Spleen (tissue), 11 donors: Measurements from ENCODE around the gene P2RX1. TPM values are rescaled to one million over a fixed set of nuclear protein-coding genes. Genes with fewer than 3 reads are reported as not detected.

Source experiments
- DNase-seq: peaks from one replicate; pipeline ENCODE4 v3.0.0-alpha.2; 2020
- H3K27ac ChIP-seq, 8 donors: fragments of 200-600 bp; sonication (generic) in 7 of 8; 1 replicate in 4 of 8; 2 replicates in 4 of 8; pipeline versions ENCODE4 v1.5.0 to v1.8.0; 2016 to 2021; ENCODE audit warnings: inconsistent platforms in 4 of 8, mild to moderate bottlenecking in 4 of 8, moderate library complexity in 1 of 8
- H3K27me3 ChIP-seq, 7 donors: fragments of 200-600 bp; sonication (generic) in 6 of 7; replicated peaks in 1 of 7; 1 replicate in 4 of 7; 2 replicates in 3 of 7; pipeline versions ENCODE4 v1.5.0 to v1.8.0; 2016 to 2021; ENCODE audit warnings: inconsistent platforms in 3 of 7, mild to moderate bottlenecking in 1 of 7
- H3K36me3 ChIP-seq, 6 donors: fragments of 200-600 bp; sonication (generic) in 5 of 6; 1 replicate in 4 of 6; 2 replicates in 2 of 6; pipeline versions ENCODE4 v1.5.0 to v1.8.0; 2016 to 2021; ENCODE audit warnings: inconsistent platforms in 2 of 6
- H3K4me1 ChIP-seq, 6 donors: fragments of 200-600 bp; sonication (generic) in 5 of 6; 1 replicate in 3 of 6; 2 replicates in 3 of 6; pipeline versions ENCODE4 v1.5.0 to v1.8.0; 2016 to 2021; ENCODE audit warnings: inconsistent platforms in 3 of 6
- H3K4me3 ChIP-seq, 8 donors: fragments of 200-600 bp; sonication (generic) in 7 of 8; 1 replicate in 4 of 8; 2 replicates in 4 of 8; pipeline versions ENCODE4 v1.5.0 to v1.8.0; 2016 to 2021; ENCODE audit warnings: inconsistent platforms in 4 of 8, mild to moderate bottlenecking in 4 of 8, moderate library complexity in 2 of 8
- H3K9me3 ChIP-seq, 8 donors: fragments of 200-600 bp; sonication (generic) in 7 of 8; 1 replicate in 4 of 8; 2 replicates in 4 of 8; pipeline versions ENCODE4 v1.5.0 to v1.8.0; 2016 to 2021; ENCODE audit warnings: inconsistent platforms in 4 of 8
- POLR2A ChIP-seq, 3 donors: fragments of 450-650 bp; IDR thresholded peaks; one replicate each; pipeline ENCODE4 v1.5.1; 2017; ENCODE audit warnings: antibody characterized with exemption in 3 of 3, mild to moderate bottlenecking in 1 of 3
- POLR2AphosphoS5 ChIP-seq, 3 donors: sonication (generic); formaldehyde crosslinking; IDR thresholded peaks; one replicate each; pipeline ENCODE4 v1.5.1; 2017; ENCODE audit warnings: antibody characterized with exemption in 3 of 3
- WGBS, 5 donors: extraction: QIAGEN DNeasy Blood & Tissue Kit in 3 of 5; methylation state at CpG; one replicate each; pipeline versions ENCODE4 v1.1.5 to v1.1.7; 2013 to 2018; 5-methylcytosine and 5-hydroxymethylcytosine counted together
- intact Hi-C: fragments of 100-400 bp; cut with DNase I; formaldehyde crosslinking; loops from one replicate; pipeline ENCODE4 v1.15.0; 2023; ENCODE audit warnings: low total_unique reads
- polyA plus RNA-seq, 3 donors: library from polyadenylated mRNA; stranded (reverse); fragments of 200-250 nt; gene quantifications; one replicate each; pipeline ENCODE4 v1.2.1, GENCODE V29; 2013
- total RNA-seq, 7 donors: library from RNA; depleted of rRNA in 3 of 7; stranded (reverse); fragments of >200 nt in 3 of 7; fragmentation: NEBNext Ultra II Directional in 4 of 7; extraction: Animal tissue kit (Norgen Biotek cat#: 25700) in 4 of 7; gene quantifications; one replicate each; pipeline versions ENCODE4 v1.1.0 to v1.2.1, GENCODE V29; 2016 to 2021
- TF ChIP-seq, protein P1 (sequence below), 11 experiments: fragments of 200-600 bp in 7 of 11; fragments of 450-650 bp in 4 of 11; sonication (generic) in 4 of 11; IDR thresholded peaks in 8 of 11; conservative IDR thresholded peaks in 3 of 11; 1 replicate in 7 of 11; 2 replicates in 4 of 11; pipeline versions ENCODE4 v1.4.0 to v1.8.0; 2016 to 2021; ENCODE audit warnings: antibody characterized with exemption in 11 of 11, inconsistent platforms in 4 of 11, mild to moderate bottlenecking in 1 of 11
- donor health status: healthy with polysubstance abuse.
- donor health status: DM: no; HTN: no; CAD: no; lungs with moderate emphysema.
- donor health status: DM: no; HTN: no; CAD: no.
- donor health status: Bipolar disorder and iron deficiency.
- donor health status: healthy.
- donor health status: DM: no; HTN: no; CAD: no.
- donor health status: DM: yes; HTN: yes; CAD: no.

Gene P2RX1
- total and polyA plus RNA-seq, 10 donors = 9.2 to 46.3 (median 21.7) TPM

DNA sequence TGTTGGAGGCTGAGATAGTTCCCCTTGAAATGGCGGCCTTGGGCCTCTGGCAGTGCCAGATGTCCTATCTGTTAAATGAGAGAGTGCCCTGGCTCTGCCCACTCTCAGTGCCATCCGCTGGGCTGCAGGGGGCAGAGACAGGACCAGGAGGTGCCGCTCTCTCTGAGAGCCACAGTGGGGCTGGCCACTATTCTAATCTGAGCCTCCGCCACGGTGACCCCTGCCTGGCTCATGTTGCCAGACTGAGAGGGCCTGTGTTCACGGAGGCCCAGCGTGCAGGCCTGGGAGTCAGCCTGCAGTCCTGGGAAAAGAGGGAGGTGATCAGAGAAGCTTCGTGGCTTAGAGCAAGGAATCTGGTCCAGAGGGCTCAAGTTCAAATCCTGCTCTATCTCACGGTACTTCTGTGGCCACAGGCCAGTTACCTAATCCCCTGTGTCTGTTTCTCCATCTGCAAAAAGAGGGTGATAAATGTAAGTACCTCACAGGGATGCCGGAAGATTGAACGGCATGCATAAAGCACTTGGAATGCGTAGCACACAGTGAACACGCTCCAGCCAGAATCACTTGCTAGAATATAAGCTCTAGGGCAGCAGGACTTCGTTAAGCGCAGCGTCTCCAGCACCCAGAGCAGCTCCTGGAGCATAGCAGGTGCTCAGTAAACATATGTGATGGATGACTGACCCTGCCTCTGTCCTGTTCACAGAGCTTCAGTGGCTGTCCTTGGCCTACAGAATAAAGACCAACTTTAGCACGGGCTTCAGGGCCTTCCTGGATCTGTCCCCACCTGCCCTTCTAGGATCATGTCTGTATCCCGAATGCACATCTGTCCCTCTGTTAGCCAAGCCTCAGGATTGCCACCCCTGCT lies 41.7 kb upstream of the P2RX1 start:
- 83 to 92% (median 85%) methylated on average over 14 to 18 of the region's 18 CpGs for WGBS, 5 donors
- H3K4me1 ChIP-seq = peaks cover 48 to 99% (median 77%) of the 10 kb centered on the region in 6 donors
- no peak overlapping the region for H3K4me3 ChIP-seq
- DNase-seq = no peak
- TF ChIP-seq, protein P1, sequence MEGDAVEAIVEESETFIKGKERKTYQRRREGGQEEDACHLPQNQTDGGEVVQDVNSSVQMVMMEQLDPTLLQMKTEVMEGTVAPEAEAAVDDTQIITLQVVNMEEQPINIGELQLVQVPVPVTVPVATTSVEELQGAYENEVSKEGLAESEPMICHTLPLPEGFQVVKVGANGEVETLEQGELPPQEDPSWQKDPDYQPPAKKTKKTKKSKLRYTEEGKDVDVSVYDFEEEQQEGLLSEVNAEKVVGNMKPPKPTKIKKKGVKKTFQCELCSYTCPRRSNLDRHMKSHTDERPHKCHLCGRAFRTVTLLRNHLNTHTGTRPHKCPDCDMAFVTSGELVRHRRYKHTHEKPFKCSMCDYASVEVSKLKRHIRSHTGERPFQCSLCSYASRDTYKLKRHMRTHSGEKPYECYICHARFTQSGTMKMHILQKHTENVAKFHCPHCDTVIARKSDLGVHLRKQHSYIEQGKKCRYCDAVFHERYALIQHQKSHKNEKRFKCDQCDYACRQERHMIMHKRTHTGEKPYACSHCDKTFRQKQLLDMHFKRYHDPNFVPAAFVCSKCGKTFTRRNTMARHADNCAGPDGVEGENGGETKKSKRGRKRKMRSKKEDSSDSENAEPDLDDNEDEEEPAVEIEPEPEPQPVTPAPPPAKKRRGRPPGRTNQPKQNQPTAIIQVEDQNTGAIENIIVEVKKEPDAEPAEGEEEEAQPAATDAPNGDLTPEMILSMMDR (IDR thresholded peaks at IDR 0.05 in 8 of 11, conservative IDR thresholded peaks at IDR 0.05 in 3 of 11) = no peak
- no peak for TF ChIP-seq POLR2A (IDR thresholded peaks at IDR 0.05)
- TF ChIP-seq POLR2AphosphoS5 (IDR thresholded peaks at IDR 0.05) = no peak
- H3K9me3 ChIP-seq = no peaks in the 10 kb centered on the region
- peaks cover 0 to 74% (median 6%) of the 10 kb centered on the region in 6 donors for H3K36me3 ChIP-seq
- intact Hi-C loops = no loop called here
- H3K27ac ChIP-seq = peak overlapping the region in 3 of 8 donors; percentile 3 to 55 (median 22)
- peaks cover 0 to 6% (median 0%) of the 10 kb centered on the region in 7 donors for H3K27me3 ChIP-seq

GRCh38 chr17:3956983-3957382 lies 40.7 kb upstream of the P2RX1 start:
- no peak for DNase-seq
- WGBS, 5 donors = 89 to 95% (median 94%) methylated on average over 11 to 12 of the region's 12 CpGs
- intact Hi-C loops = no loop called here
- Histone ChIP-seq H3K36me3 (peaks cover 0 to 84% (median 12%) of the 10 kb centered on the region in 6 donors), H3K4me3 (peak overlapping the region in 1 of 8 donors; percentile 8), H3K27me3 (no peaks in the 10 kb centered on the region), H3K27ac (peak overlapping the region in 3 of 8 donors; percentile 3 to 55 (median 22)), H3K4me1 (peaks cover 38 to 91% (median 67%) of the 10 kb centered on the region in 6 donors), H3K9me3 (no peaks in the 10 kb centered on the region)
- TF ChIP-seq POLR2A (IDR thresholded peaks at IDR 0.05) (no peak), POLR2AphosphoS5 (IDR thresholded peaks at IDR 0.05) (peak in 1 of 3 donors; percentile 18)

GRCh38 chr17:3956327-3956957 lies 40.2 kb upstream of the P2RX1 start:
- intact Hi-C loops = no loop called here
- Histone ChIP-seq H3K27ac (peak overlapping the region in 1 of 8 donors; percentile 55), H3K9me3 (no peaks in the 10 kb centered on the region), H3K4me1 (peaks cover 33 to 85% (median 62%) of the 10 kb centered on the region in 6 donors), H3K27me3 (no peaks in the 10 kb centered on the region), H3K4me3 (peak overlapping the region in 1 of 8 donors; percentile 8), H3K36me3 (peaks cover 0 to 90% (median 17%) of the 10 kb centered on the region in 6 donors)
- TF ChIP-seq, protein P1 (IDR thresholded peaks at IDR 0.05 in 8 of 11, conservative IDR thresholded peaks at IDR 0.05 in 3 of 11) = no peak
- peak in 1 of 3 donors; percentile 34 for TF ChIP-seq POLR2AphosphoS5 (IDR thresholded peaks at IDR 0.05)
- TF ChIP-seq POLR2A (IDR thresholded peaks at IDR 0.05) = no peak
- WGBS, 5 donors = 65 to 78% (median 72%) methylated on average over 13 to 15 of the region's 15 CpGs
- DNase-seq = no peak

- Histone ChIP-seq H3K9me3 (no peaks in the 10 kb centered on the region), H3K4me1 (peaks cover 24 to 77% (median 53%) of the 10 kb centered on the region in 6 donors), H3K27me3 (no peaks in the 10 kb centered on the region), H3K4me3 (no peak overlapping the region), H3K36me3 (peaks cover 0 to 92% (median 24%) of the 10 kb centered on the region in 6 donors), H3K27ac (peak overlapping the region in 1 of 8 donors; percentile 23)
- intact Hi-C loops = no loop called here
- 73 to 85% (median 74%) methylated on average over 10 of the region's 10 CpGs for WGBS, 5 donors
- DNase-seq = no peak
- no peak for TF ChIP-seq POLR2AphosphoS5 (IDR thresholded peaks at IDR 0.05)
- TF ChIP-seq, protein P1 (IDR thresholded peaks at IDR 0.05 in 8 of 11, conservative IDR thresholded peaks at IDR 0.05 in 3 of 11) = no peak
- no peak for TF ChIP-seq POLR2A (IDR thresholded peaks at IDR 0.05)
These were observed 39.4 kb upstream of the P2RX1 start for GRCh38 chr17:3955673-3955988.
